Measurements from ENCODE around the gene ARHGEF11.
"Not testable (repeated sequence)": the region's sequence is repeated elsewhere in the genome, so short reads cannot be mapped to it uniquely, and the experiment has no call there.

ARHGEF11 gene

GRCh38 chr1:156928043-156928602, 117.4 kb downstream of the ARHGEF11 start:
- no peak for DNase-seq (ENCODE audit: low read depth)

- DNase-seq (ENCODE audit: low read depth) = peak; percentile 33
Observed at GRCh38 chr1:156927215-156928042, 118.1 kb downstream of the ARHGEF11 start.

DNA sequence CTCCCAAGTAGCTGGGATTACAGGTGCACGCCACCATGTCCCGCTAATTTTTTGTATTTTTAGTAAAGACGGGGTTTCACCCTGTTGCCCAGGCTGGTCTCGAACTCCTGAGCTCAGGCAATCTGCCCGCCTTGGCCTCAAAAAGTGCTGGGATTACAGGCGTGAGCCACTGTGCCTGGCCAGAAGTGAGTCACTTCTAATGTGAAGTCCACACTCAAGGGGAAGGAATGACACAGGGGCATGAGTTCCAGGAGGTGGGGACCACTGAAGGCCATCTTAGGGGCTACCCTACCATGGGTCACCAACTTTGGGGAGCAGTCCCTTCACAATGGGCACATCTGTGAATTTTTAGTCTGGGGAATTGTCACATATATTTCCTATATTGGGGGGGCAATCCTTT, 118.8 kb downstream of the ARHGEF11 start:
- DNase-seq (ENCODE audit: low read depth) = not testable (repeated sequence)

- no peak for DNase-seq (ENCODE audit: low read depth)
Observed at GRCh38 chr1:156926175-156926574, 119.4 kb downstream of the ARHGEF11 start.

DNA sequence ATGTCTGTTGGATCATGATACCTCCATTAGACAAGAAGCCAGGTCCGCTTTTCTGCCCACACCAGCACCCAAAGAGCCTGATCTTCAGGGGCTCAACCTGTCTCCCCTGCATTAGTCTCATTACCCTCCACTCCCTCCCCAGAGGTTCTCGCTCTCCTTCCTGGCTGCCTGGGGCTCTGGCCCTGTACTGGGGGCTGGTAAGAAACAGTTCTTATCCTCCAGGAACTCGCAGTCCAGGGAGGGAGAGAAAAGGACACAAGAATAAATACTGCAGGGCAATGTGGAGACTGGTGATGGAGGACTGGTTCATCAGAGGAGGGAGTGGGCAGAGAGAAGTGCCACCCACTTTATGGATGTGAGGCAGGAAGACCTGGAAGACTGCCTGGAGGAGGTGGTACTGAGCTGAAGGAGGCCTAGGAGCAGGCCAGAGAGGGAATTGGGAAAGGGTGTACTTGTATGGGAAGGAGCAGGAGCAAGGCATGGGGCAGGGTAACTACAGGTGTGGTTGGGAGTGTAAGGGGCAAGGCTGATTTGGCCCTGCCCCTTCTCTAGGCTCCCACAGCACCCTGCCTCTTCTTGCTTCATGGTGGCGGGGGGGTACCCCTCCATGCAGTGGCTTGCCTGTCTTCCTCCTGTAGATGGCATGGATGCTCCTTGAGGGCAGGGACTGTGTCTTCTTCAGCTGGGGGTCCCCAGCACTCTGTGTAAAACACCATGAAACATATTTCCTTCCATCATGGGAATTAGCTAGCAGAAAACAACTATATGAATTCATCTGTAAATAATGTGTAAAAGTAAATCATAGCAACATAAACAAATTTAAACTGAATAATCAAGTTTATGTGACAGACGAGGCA, 120.2 kb downstream of the ARHGEF11 start:
- no peak for DNase-seq (ENCODE audit: low read depth)

DNA sequence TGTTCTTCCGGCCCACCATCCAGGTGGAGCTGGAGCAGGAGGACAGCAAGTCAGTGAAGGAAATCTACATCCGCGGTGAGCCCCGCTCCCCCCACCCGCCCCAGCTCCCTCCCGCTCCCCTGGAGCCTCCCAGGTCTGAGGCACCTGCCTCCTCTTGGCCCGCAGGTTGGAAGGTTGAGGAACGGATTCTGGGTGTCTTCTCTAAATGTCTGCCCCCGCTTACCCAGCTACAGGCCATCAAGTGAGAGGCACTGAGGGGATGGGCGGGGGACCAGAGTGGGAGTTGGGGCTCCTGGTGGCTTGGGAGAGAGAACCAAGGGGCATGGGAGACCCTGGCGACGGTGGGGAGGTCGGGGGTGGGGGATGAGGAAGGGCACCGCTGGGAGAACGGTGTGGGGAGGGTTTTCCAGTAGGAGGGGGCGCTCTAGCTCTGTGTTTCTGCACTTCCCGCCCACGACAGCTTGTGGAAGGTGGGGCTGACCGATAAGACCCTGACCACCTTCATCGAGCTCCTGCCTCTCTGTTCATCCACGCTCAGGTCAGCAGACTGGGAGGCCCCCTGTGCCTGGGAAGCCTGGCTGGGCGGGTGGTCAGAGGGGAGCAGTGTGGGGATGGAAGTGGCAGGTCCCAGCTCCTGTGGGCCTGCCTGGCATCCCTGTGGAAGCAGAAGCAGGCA, 120.9 kb downstream of the ARHGEF11 start:
- DNase-seq (ENCODE audit: low read depth) = no peak

GRCh38 chr1:156923670-156924477, 121.7 kb downstream of the ARHGEF11 start:
- DNase-seq (ENCODE audit: low read depth) = no peak

DNA sequence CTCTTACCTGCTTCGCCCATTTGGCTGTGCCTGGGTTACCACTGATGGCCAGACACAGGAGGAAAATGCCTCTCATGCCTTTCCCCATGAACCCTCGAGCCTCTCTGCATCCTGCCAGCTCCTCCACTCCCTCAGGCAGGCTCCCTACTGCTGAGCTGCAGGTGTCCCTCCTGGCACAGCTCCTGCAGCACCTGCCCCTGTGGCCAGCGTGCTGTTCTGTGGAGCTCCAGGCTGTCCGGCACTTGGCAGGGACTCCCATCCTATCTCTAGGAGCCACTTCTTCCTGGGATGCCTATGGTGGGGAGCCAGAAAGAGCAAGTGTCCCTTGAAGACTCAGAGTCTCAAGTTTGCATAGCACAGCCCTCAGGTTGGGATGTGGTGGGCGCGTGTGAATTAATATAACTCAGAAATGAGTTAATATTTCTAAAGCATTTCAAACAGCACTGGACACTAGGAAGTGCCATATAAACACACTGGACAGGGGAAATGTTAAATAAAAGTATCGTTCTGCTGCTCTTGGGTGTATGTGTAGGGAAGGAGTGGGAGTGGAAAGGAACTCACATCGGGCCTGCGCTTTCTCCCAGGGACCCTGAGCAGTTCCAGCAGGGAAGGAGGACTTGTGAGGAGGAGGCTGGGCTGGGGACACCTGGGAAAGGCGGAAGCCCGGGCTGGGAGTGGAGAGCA, 122.4 kb downstream of the ARHGEF11 start:
- DNase-seq (ENCODE audit: low read depth) = no peak

DNA sequence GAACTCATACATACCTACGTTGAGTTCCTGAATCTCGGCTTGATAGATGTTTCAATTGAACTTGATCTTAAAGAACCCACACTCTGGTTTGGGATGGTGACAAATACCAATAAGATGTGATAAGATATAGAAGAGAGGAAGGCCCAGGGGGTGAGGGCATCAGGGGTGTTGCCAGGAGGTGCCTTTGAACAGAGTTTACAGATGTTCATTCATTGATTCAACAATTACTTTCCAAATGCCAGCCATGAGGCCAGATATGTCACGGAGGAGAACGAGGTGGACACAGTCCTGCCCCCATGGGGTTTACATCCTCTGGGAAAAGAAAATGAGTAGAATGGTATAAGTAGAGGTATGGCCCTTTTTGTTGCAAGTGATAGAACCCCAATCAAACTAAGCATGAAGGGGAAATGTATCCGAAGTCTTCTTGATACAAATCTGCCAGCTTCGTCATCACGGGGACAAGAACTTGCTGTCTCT, 124.5 kb downstream of the ARHGEF11 start:
- no peak for DNase-seq (ENCODE audit: low read depth)

DNA sequence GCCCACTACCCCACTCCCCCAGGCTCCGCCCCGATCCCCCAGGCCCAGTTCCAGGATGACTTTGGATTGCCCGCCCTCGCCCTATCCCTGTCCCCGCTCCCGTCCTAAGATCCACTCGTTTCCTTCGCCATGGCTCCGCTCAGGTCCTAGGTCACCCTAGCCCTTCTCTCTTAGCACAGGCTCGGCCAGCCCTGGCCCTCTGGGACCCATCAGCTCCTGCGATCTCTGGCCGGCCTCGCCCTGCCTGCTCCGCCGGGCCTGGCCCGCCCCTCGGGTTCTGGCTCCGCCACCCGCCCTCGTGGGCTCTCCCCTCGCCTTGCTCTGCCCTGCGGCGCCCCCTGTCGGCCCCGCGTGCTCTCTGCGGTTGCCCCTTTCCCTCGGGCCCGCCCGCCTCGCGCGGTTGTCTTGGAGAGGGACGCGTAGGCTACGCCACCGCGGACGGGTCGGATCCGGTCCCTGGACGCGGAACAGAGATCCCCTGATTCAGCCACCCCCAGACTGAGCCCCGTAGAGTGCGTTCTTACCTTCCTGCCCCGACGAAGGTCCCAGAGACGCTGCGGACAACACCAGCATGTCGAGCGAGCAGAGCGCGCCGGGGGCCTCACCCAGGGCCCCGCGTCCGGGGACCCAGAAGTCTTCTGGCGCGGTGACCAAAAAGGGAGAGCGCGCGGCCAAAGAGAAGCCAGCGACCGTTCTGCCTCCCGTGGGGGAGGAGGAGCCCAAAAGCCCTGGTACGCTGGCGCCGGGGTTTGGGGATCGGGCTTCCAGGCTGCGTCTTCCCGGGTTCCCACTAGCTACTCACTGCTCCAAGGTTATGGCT, 125.1 kb downstream of the ARHGEF11 start, which contains the start of gene LRRC71:
LRRC71 (plus strand) TSS at position 400 of the 820 bp plus-strand sequence; CDS start at position 572, 172 bp downstream.
- peak; percentile 11 for DNase-seq (ENCODE audit: low read depth)

DNA sequence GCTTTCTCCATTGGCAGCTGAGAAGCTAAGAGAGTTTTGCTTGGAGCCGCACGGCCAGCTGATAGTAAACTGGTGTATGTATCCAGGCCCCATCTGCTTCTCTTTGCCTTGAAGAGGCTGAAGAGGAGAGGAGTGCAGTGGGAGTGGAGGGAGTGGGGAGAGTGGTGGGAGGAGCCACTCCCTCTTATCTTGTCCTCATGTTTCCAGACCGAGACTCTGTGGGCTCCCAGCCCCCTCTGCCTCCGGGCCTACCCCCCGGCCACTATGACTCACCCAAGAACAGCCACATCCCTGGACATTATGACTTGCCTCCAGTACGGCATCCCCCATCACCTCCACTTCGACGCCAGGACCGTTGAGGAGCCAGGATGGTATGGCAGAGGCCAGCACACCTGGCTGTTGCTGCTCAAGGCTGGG, 131.1 kb downstream of the ARHGEF11 start:
- DNase-seq (ENCODE audit: low read depth) = no peak

GRCh38 chr1:156913809-156914387, 131.6 kb downstream of the ARHGEF11 start:
- DNase-seq (ENCODE audit: low read depth) = no peak

- no peak for DNase-seq (ENCODE audit: low read depth)
Observed at GRCh38 chr1:156912861-156913808, 132.4 kb downstream of the ARHGEF11 start.

- DNase-seq (ENCODE audit: low read depth) = no peak
Observed at GRCh38 chr1:156912310-156912709, 133.2 kb downstream of the ARHGEF11 start.

GRCh38 chr1:156911577-156912298, 133.8 kb downstream of the ARHGEF11 start:
- DNase-seq (ENCODE audit: low read depth) = no peak

GRCh38 chr1:156910309-156910782, 135.2 kb downstream of the ARHGEF11 start:
- peak; percentile 8 for DNase-seq (ENCODE audit: low read depth)

DNA sequence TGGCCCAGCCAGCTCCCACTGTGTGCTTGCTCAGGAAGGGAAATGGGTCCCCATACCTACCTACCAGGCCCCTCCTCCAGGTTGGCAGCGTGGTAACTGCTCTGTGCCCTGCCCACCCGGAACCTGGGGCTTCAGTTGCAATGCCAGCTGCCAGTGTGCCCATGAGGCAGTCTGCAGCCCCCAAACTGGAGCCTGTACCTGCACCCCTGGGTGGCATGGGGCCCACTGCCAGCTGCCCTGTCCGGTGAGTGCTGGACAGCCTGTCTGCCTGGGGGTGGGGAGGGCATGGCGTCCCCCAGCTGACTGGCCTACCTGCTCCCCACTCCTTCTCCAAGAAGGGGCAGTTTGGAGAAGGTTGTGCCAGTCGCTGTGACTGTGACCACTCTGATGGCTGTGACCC, 135.9 kb downstream of the ARHGEF11 start:
- DNase-seq (ENCODE audit: low read depth) = no peak
